ENCODE measurements around the gene LPAR1. TPM values are rescaled to one million over a fixed set of nuclear protein-coding genes. Genes with fewer than 3 reads are reported as not detected.

The LPAR1 gene
- total and polyA plus RNA-seq, 2 of the 8 experiments (the other 6 are each of a cell fraction or from before 2014, with no cell fraction given): 3.4 to 5.1 TPM

DNA sequence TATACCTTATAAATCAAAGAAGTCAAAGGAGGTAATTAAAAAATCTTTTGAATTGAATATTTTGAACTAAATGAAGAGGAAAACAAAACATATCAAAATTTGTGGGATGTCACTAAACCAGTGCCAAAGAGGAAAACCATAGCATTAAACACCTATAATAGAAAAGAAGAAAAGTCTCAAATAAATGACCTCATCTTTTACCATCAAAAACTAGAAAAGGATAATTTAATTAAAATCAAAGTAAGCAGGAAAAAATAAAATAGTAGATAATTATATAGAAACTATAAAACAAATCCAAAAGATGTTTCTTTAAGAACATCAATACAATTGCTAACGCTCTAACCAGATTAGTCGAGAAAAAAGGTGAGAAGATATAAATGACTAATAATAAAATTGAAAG lies 47.8 kb downstream of the LPAR1 start:
- Histone ChIP-seq H4K91ac (replicated peaks; ENCODE audit: insufficient read length, low read length) (no peak overlapping the region), H3K79me2 (ENCODE audit: control insufficient read depth in 1 of 2, insufficient read depth in 2 of 2, low read length in 2 of 2) (no peaks in the 10 kb centered on the region), H3K23ac (ENCODE audit: insufficient read length) (no peak overlapping the region), H2BK20ac (ENCODE audit: low read length) (no peak overlapping the region), H3K9me3 (ENCODE audit: insufficient read depth in 2 of 2, low read depth in 1 of 2, low read length in 1 of 2) (no peaks in the 10 kb centered on the region), H2BK15ac (ENCODE audit: low read length) (no peak overlapping the region), H3K9ac (replicated peaks in 1 of 4; ENCODE audit: extremely low read depth in 1 of 4, low read depth in 3 of 4, low read length in 3 of 4) (no peak overlapping the region), H4K8ac (ENCODE audit: extremely low read depth, insufficient read depth, low read length) (no peak overlapping the region), H4K20me1 (replicated peaks in 1 of 2; ENCODE audit: control insufficient read depth in 1 of 2, insufficient read depth in 2 of 2, low read length in 2 of 2) (no peaks in the 10 kb centered on the region), H4K5ac (ENCODE audit: insufficient read length, low read depth, low read length) (no peak overlapping the region), H2BK12ac (ENCODE audit: low read depth, low read length) (no peak overlapping the region), H2AK5ac (ENCODE audit: low read depth, low read length) (no peak overlapping the region), H3K4me3 (ENCODE audit: extremely low read depth in 1 of 4, insufficient read depth in 2 of 4, low read depth in 3 of 4, low read length in 4 of 4) (no peak overlapping the region), H3K79me1 (ENCODE audit: low read depth, low read length) (no peaks in the 10 kb centered on the region), H2BK120ac (replicated peaks; ENCODE audit: low read depth, low read length) (no peak overlapping the region), H3K36me3 (ENCODE audit: control insufficient read depth in 2 of 4, insufficient read depth in 4 of 4, low read length in 3 of 4) (no peaks in the 10 kb centered on the region), H3K56ac (replicated peaks; ENCODE audit: insufficient read length, low read depth, low read length) (no peak overlapping the region), H3K4ac (replicated peaks; ENCODE audit: insufficient read length, low read depth, low read length) (no peak overlapping the region), H3K23me2 (ENCODE audit: low read depth, low read length) (no peaks in the 10 kb centered on the region), H3K14ac (ENCODE audit: insufficient read length) (no peak overlapping the region), H2BK5ac (ENCODE audit: low read depth, low read length) (no peak overlapping the region), H3K4me2 (ENCODE audit: insufficient read depth in 1 of 2, low read depth in 2 of 2, low read length in 2 of 2) (no peak overlapping the region), H3K18ac (ENCODE audit: extremely low read depth, low read length) (no peak overlapping the region), H3K27me3 (replicated peaks in 1 of 4; ENCODE audit: control insufficient read depth in 3 of 4, extremely low read depth in 1 of 4, insufficient read depth in 3 of 4, low read length in 3 of 4) (no peaks in the 10 kb centered on the region), H3K4me1 (replicated peaks in 1 of 4; ENCODE audit: control insufficient read depth in 3 of 4, insufficient read depth in 4 of 4, low read length in 3 of 4) (peaks cover 0 to 3% (median 1%) of the 10 kb centered on the region in 4 experiments; a peak in 3 of 7 replicates), H3K27ac (ENCODE audit: low read depth, low read length) (no peak overlapping the region), H2AFZ (ENCODE audit: low read length) (no peak overlapping the region)
- ChIA-PET POLR2A (ENCODE audit: partially characterized antibody) (no interaction called here), CTCF (ENCODE audit: partially characterized antibody) (no interaction called here)
- DNase-seq (ENCODE audit: low read depth in 1 of 2, low spot score in 2 of 2): no peak
- WGBS, 2 experiments (ENCODE audit: extremely low coverage in 1 of 2, insufficient coverage in 1 of 2, insufficient read length in 1 of 2, insufficient replicate concordance in 2 of 2, low coverage in 1 of 2, low lambda C conversion rate in 2 of 2, missing lambda C conversion rate in 1 of 2): 98% methylated on average over 2 of the region's 2 CpGs; no CpG with 5 or more reads in 1 of the 2 experiments
- no peak for FAIRE-seq
- no peak for TF ChIP-seq EZH2 (IDR thresholded peaks at IDR 0.05; ENCODE audit: low read depth, low read length, severe bottlenecking)
- TF ChIP-seq CHD2 (IDR thresholded peaks at IDR 0.05; ENCODE audit: low read length): no peak
- TF ChIP-seq BACH1 (IDR thresholded peaks at IDR 0.05; ENCODE audit: low read length): no peak
- no peak for TF ChIP-seq TBP (IDR thresholded peaks at IDR 0.05; ENCODE audit: low read depth, low read length)
- no peak for TF ChIP-seq EP300 (IDR thresholded peaks at IDR 0.05; ENCODE audit: borderline replicate concordance in 1 of 2, low read depth in 2 of 2, low read length in 2 of 2)
- no peak for TF ChIP-seq HDAC6 (IDR thresholded peaks at IDR 0.05; ENCODE audit: low read depth, low read length)
- TF ChIP-seq RNF2 (IDR thresholded peaks at IDR 0.05; ENCODE audit: borderline replicate concordance, low read depth, low read length, missing control alignments, poor library complexity, severe bottlenecking): no peak
- TF ChIP-seq GABPA (IDR thresholded peaks at IDR 0.05; ENCODE audit: borderline replicate concordance, insufficient read depth, low read length): no peak
- no peak for TF ChIP-seq POLR2A (IDR thresholded peaks at IDR 0.05; ENCODE audit: control extremely low read depth in 1 of 2, low read depth in 2 of 2, low read length in 2 of 2)
- TF ChIP-seq SP4 (IDR thresholded peaks at IDR 0.05; ENCODE audit: low read length): no peak
- TF ChIP-seq, protein P1, sequence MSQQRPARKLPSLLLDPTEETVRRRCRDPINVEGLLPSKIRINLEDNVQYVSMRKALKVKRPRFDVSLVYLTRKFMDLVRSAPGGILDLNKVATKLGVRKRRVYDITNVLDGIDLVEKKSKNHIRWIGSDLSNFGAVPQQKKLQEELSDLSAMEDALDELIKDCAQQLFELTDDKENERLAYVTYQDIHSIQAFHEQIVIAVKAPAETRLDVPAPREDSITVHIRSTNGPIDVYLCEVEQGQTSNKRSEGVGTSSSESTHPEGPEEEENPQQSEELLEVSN (IDR thresholded peaks at IDR 0.05): no peak
- no peak for TF ChIP-seq RFX5 (IDR thresholded peaks at IDR 0.05; ENCODE audit: borderline replicate concordance, low read depth, low read length)
- TF ChIP-seq CBX8 (IDR thresholded peaks at IDR 0.05; ENCODE audit: borderline replicate concordance, low read depth, low read length): no peak
- TF ChIP-seq, protein P2, sequence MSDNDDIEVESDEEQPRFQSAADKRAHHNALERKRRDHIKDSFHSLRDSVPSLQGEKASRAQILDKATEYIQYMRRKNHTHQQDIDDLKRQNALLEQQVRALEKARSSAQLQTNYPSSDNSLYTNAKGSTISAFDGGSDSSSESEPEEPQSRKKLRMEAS (IDR thresholded peaks at IDR 0.05): no peak
